ENCODE measurements around the gene MLLT6.

GRCh38 chr17:38717139-38717745 is 12.2 kb downstream of the MLLT6 start:
- no peak for TF ChIP-seq CTCF (IDR thresholded peaks at IDR 0.05)
- no peak for TF ChIP-seq POLR2A (IDR thresholded peaks at IDR 0.05)
- no peak for TF ChIP-seq POLR2AphosphoS5 (IDR thresholded peaks at IDR 0.05)
- no peak for TF ChIP-seq EP300 (IDR thresholded peaks at IDR 0.05; ENCODE audit: low read depth)
